ENCODE data around the gene MAD1L1.

MAD1L1 gene

GRCh38 chr7:2048531-2048930, 184.2 kb downstream of the MAD1L1 start:
- H3K4me3 ChIP-seq (ENCODE audit: low read length): no peak overlapping the region
- no peak for DNase-seq (ENCODE audit: low read depth)
- no peak for TF ChIP-seq CTCF (conservative IDR thresholded peaks at IDR 0.05; ENCODE audit: low read length)

GRCh38 chr7:2048006-2048405, 184.7 kb downstream of the MAD1L1 start:
- H3K4me3 ChIP-seq (ENCODE audit: low read length): no peak overlapping the region
- no peak for TF ChIP-seq CTCF (conservative IDR thresholded peaks at IDR 0.05; ENCODE audit: low read length)
- DNase-seq (ENCODE audit: low read depth): no peak

GRCh38 chr7:2046581-2047565, 185.9 kb downstream of the MAD1L1 start:
- no peak for TF ChIP-seq CTCF (conservative IDR thresholded peaks at IDR 0.05; ENCODE audit: low read length)
- DNase-seq (ENCODE audit: low read depth): no peak
- no peak overlapping the region for H3K4me3 ChIP-seq (ENCODE audit: low read length)

GRCh38 chr7:2045559-2046405, 187.0 kb downstream of the MAD1L1 start:
- TF ChIP-seq CTCF (conservative IDR thresholded peaks at IDR 0.05; ENCODE audit: low read length): no peak
- H3K4me3 ChIP-seq (ENCODE audit: low read length): no peak overlapping the region
- no peak for DNase-seq (ENCODE audit: low read depth)

GRCh38 chr7:2044883-2045471, 187.8 kb downstream of the MAD1L1 start:
- no peak for DNase-seq (ENCODE audit: low read depth)
- no peak overlapping the region for H3K4me3 ChIP-seq (ENCODE audit: low read length)
- TF ChIP-seq CTCF (conservative IDR thresholded peaks at IDR 0.05; ENCODE audit: low read length): no peak

GRCh38 chr7:2044311-2044882, 188.3 kb downstream of the MAD1L1 start:
- no peak overlapping the region for H3K4me3 ChIP-seq (ENCODE audit: low read length)

More at GRCh38 chr7:2044311-2044882, 188.3 kb downstream of the MAD1L1 start:
- DNase-seq (ENCODE audit: low read depth): no peak
- TF ChIP-seq CTCF (conservative IDR thresholded peaks at IDR 0.05; ENCODE audit: low read length): no peak
